ENCODE measurements around the gene SULT1A3. TPM values are rescaled to one million over a fixed set of nuclear protein-coding genes. Genes with fewer than 3 reads are reported as not detected.

SULT1A3 gene
- total RNA-seq, 1 experiment from 2014 or later = 16.8 TPM

DNA sequence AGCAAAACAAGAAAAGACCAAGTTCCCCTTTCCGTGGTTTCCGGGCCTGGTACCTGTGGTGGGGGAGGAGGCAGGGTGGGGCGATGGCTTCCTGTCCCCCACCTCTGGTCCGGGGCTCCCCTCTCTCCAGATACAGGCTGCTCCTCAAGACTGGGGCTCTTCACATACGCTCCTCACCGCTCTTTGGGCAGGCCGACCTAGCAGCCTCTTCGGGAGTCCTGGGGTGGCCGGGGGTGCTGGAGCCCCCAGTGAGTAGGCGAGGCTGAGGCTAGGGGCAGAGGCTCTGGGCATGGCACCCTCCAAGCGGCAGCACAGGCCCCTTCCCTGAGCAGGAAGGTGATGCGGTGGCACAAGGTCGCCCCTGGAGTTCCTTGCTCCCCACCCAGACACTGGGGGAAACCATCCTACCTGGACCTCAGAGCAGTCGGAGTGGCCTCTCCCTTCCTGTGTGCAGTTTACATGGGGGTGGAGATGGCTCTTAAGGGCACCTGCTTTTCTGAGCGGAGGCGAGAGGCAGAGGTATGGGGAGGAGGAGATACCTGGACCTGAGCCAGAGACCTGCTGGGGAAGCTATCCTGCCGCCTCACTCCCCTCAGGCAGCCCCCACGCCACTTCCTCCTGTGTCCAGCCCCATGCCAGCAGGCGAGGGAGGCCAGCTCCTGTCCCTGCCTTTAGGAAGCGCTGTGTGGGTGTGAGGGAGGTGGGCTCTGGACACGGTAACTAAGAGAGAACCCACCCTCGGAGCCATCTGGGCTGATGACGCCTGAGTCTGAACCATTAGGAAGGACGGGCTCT is 14.8 kb upstream of the SULT1A3 start:
- TF ChIP-seq, protein P1, sequence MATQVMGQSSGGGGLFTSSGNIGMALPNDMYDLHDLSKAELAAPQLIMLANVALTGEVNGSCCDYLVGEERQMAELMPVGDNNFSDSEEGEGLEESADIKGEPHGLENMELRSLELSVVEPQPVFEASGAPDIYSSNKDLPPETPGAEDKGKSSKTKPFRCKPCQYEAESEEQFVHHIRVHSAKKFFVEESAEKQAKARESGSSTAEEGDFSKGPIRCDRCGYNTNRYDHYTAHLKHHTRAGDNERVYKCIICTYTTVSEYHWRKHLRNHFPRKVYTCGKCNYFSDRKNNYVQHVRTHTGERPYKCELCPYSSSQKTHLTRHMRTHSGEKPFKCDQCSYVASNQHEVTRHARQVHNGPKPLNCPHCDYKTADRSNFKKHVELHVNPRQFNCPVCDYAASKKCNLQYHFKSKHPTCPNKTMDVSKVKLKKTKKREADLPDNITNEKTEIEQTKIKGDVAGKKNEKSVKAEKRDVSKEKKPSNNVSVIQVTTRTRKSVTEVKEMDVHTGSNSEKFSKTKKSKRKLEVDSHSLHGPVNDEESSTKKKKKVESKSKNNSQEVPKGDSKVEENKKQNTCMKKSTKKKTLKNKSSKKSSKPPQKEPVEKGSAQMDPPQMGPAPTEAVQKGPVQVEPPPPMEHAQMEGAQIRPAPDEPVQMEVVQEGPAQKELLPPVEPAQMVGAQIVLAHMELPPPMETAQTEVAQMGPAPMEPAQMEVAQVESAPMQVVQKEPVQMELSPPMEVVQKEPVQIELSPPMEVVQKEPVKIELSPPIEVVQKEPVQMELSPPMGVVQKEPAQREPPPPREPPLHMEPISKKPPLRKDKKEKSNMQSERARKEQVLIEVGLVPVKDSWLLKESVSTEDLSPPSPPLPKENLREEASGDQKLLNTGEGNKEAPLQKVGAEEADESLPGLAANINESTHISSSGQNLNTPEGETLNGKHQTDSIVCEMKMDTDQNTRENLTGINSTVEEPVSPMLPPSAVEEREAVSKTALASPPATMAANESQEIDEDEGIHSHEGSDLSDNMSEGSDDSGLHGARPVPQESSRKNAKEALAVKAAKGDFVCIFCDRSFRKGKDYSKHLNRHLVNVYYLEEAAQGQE (IDR thresholded peaks at IDR 0.05; ENCODE audit: insufficient read depth in 1 of 2, low read depth in 2 of 2, low read length in 1 of 2) = no peak
- TF ChIP-seq, protein P2, sequence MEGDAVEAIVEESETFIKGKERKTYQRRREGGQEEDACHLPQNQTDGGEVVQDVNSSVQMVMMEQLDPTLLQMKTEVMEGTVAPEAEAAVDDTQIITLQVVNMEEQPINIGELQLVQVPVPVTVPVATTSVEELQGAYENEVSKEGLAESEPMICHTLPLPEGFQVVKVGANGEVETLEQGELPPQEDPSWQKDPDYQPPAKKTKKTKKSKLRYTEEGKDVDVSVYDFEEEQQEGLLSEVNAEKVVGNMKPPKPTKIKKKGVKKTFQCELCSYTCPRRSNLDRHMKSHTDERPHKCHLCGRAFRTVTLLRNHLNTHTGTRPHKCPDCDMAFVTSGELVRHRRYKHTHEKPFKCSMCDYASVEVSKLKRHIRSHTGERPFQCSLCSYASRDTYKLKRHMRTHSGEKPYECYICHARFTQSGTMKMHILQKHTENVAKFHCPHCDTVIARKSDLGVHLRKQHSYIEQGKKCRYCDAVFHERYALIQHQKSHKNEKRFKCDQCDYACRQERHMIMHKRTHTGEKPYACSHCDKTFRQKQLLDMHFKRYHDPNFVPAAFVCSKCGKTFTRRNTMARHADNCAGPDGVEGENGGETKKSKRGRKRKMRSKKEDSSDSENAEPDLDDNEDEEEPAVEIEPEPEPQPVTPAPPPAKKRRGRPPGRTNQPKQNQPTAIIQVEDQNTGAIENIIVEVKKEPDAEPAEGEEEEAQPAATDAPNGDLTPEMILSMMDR (IDR thresholded peaks at IDR 0.05) = no peak
- TF ChIP-seq POLR2AphosphoS5 (IDR thresholded peaks at IDR 0.05; ENCODE audit: low read depth, low read length) (no peak), TCF7L2 (IDR thresholded peaks at IDR 0.05; ENCODE audit: low read depth, low read length) (no peak), SIN3A (IDR thresholded peaks at IDR 0.05; ENCODE audit: borderline replicate concordance, insufficient read depth, low read depth, low read length) (no peak)
- no peak for ATAC-seq
- no peaks in the 10 kb centered on the region for H3K27me3 ChIP-seq (ENCODE audit: control insufficient read depth, insufficient read depth, low read length)
- no peaks in the 10 kb centered on the region for H3K36me3 ChIP-seq (ENCODE audit: control insufficient read depth, insufficient read depth, low read length)
- H3K4me1 ChIP-seq (ENCODE audit: control insufficient read depth, insufficient read depth, low read length) = peaks cover 6% of the 10 kb centered on the region
- H3K27ac ChIP-seq (ENCODE audit: low read length) = no peak overlapping the region
- in situ Hi-C loops (cut with HindIII; ENCODE audit: low pct_unique_long_range_greater_than_20kb, low sequenced_read_pairs) (no loop called here), intact Hi-C loops (cut with micrococcal nuclease; ENCODE audit: unreplicated experiment) (no loop called here)
- POLR2A ChIA-PET = no interaction called here
- no peak for DNase-seq (ENCODE audit: low read depth, low spot score)
- H3K9me3 ChIP-seq (ENCODE audit: control insufficient read depth, insufficient read depth, low read depth, low read length) = no peaks in the 10 kb centered on the region
- no TSS peak for BruUV-seq (replicated peaks)
- CTCF ChIA-PET = no interaction called here
- peak overlapping the region; percentile 56 to 62 for H3K4me3 ChIP-seq (ENCODE audit: low read depth in 2 of 2, low read length in 2 of 2)

DNA sequence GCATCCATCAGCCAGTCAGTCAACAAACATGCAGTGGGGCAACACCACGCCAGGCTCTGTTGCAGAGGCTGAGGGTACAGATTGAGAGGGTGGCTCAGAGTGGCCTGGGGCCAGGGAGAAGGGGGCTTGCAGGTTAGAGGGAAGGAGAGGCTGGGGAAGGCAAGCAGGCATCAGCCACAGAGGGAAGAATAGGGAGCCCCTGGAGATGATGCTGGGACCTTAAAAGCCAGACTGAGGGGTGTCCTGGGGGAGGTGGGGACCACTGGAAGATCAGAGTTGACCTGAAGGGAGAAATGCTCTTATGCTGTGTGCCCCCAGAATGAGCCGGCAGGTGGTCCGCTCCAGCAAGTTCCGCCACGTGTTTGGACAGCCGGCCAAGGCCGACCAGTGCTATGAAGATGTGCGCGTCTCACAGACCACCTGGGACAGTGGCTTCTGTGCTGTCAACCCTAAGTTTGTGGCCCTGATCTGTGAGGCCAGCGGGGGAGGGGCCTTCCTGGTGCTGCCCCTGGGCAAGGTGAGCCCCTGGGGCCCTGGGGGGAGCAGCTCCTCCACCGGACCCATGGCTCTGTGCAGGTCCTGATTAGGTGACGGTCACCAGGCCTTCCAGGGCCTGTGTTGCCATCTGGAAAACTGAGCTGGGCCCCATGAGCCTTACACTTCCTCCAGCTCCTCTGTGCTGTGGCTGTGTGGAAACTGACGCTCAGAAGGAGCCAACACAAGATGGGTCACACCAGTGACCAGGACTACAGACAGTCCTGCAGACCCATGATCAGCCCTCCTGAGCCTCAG is 14.0 kb upstream of the SULT1A3 start:
- ChIA-PET POLR2A (interaction anchor here (0.6 kb wide), 1 partner anchor 264 kb away, joined by 4 read pairs; no protein-coding TSS in a partner anchor), CTCF (interaction anchor here (1.5 to 1.7 kb wide), 2 partner anchors 42 to 93 kb away, joined by 4 read pairs; partner anchors contain the start of gene TBX6)
- Histone ChIP-seq H3K4me1 (ENCODE audit: control insufficient read depth, insufficient read depth, low read length) (peaks cover 6% of the 10 kb centered on the region), H3K36me3 (ENCODE audit: control insufficient read depth, insufficient read depth, low read length) (no peaks in the 10 kb centered on the region), H3K27ac (ENCODE audit: low read length) (no peak overlapping the region), H3K9me3 (ENCODE audit: control insufficient read depth, insufficient read depth, low read depth, low read length) (no peaks in the 10 kb centered on the region), H3K4me3 (ENCODE audit: low read depth in 2 of 2, low read length in 2 of 2) (no peak overlapping the region), H3K27me3 (ENCODE audit: control insufficient read depth, insufficient read depth, low read length) (no peaks in the 10 kb centered on the region)
- TF ChIP-seq SIN3A (IDR thresholded peaks at IDR 0.05; ENCODE audit: borderline replicate concordance, insufficient read depth, low read depth, low read length) = no peak
- no TSS peak for BruUV-seq (replicated peaks)
- DNase-seq (ENCODE audit: low read depth, low spot score) (no peak), ATAC-seq (no peak)
- intact Hi-C loops (cut with micrococcal nuclease; ENCODE audit: unreplicated experiment) (no loop called here), in situ Hi-C loops (cut with HindIII; ENCODE audit: low pct_unique_long_range_greater_than_20kb, low sequenced_read_pairs) (no loop called here)
